ENCODE results near the gene ACTR2.
A peak's percentile ranks its signal among the peaks of the same experiment; 100 is the strongest.
"Not testable (repeated sequence)": the region's sequence is repeated elsewhere in the genome, so short reads cannot be mapped to it uniquely, and the experiment has no call there.

ACTR2 gene

GRCh38 chr2:65228263-65228750, 676 bp downstream of the ACTR2 start:
- DNase-seq (ENCODE audit: low read depth in 2 of 2): no peak

GRCh38 chr2:65231121-65231520, 3.5 kb downstream of the ACTR2 start:
- DNase-seq (ENCODE audit: low read depth in 2 of 2): no peak

GRCh38 chr2:65231892-65232477, 4.4 kb downstream of the ACTR2 start:
- DNase-seq (ENCODE audit: low read depth in 2 of 2): peak; percentile 53 to 63

- DNase-seq (ENCODE audit: low read depth in 2 of 2): peak; percentile 60 to 62
Observed at GRCh38 chr2:65232636-65233035, 5.0 kb downstream of the ACTR2 start.

GRCh38 chr2:65240657-65241056, 13.0 kb downstream of the ACTR2 start:
- no peak for DNase-seq (ENCODE audit: low read depth in 2 of 2)

GRCh38 chr2:65244452-65244851, 16.8 kb downstream of the ACTR2 start:
- DNase-seq (ENCODE audit: low read depth in 2 of 2): not testable (repeated sequence)

GRCh38 chr2:65252640-65253039, 25.0 kb downstream of the ACTR2 start:
- no peak for DNase-seq (ENCODE audit: low read depth in 2 of 2)

GRCh38 chr2:65255356-65255755, 27.7 kb downstream of the ACTR2 start:
- DNase-seq (ENCODE audit: low read depth in 2 of 2): no peak

- no peak for DNase-seq (ENCODE audit: low read depth in 2 of 2)
Observed at GRCh38 chr2:65256054-65256453, 28.4 kb downstream of the ACTR2 start.

GRCh38 chr2:65257866-65258265, 30.2 kb downstream of the ACTR2 start:
- not testable (repeated sequence) for DNase-seq (ENCODE audit: low read depth in 2 of 2)

- DNase-seq (ENCODE audit: low read depth in 2 of 2): peak in 1 of 2 experiments; percentile 18
Observed at GRCh38 chr2:65261676-65262075, 34.0 kb downstream of the ACTR2 start.

- DNase-seq (ENCODE audit: low read depth in 2 of 2): no peak
Observed at GRCh38 chr2:65263262-65263661, 35.6 kb downstream of the ACTR2 start.

GRCh38 chr2:65263986-65264385, 36.4 kb downstream of the ACTR2 start:
- DNase-seq (ENCODE audit: low read depth in 2 of 2): no peak

GRCh38 chr2:65264821-65265670, 37.4 kb downstream of the ACTR2 start:
- DNase-seq (ENCODE audit: low read depth in 2 of 2): peak; percentile 55 to 56

- DNase-seq (ENCODE audit: low read depth in 2 of 2): no peak
Observed at GRCh38 chr2:65265671-65266045, 38.0 kb downstream of the ACTR2 start.

- no peak for DNase-seq (ENCODE audit: low read depth in 2 of 2)
Observed at GRCh38 chr2:65267008-65267407, 39.4 kb downstream of the ACTR2 start.

GRCh38 chr2:65268957-65269356, 41.3 kb downstream of the ACTR2 start:
- DNase-seq (ENCODE audit: low read depth in 2 of 2): no peak

- DNase-seq (ENCODE audit: low read depth in 2 of 2): no peak
Observed at GRCh38 chr2:65273344-65273743, 45.7 kb downstream of the ACTR2 start.

- DNase-seq (ENCODE audit: low read depth in 2 of 2): no peak
Observed at GRCh38 chr2:65275141-65275915, 47.7 kb downstream of the ACTR2 start.

- no peak for DNase-seq (ENCODE audit: low read depth in 2 of 2)
Observed at GRCh38 chr2:65276609-65277008, 49.0 kb downstream of the ACTR2 start.

- DNase-seq (ENCODE audit: low read depth in 2 of 2): no peak
Observed at GRCh38 chr2:65277118-65277517, 49.5 kb downstream of the ACTR2 start.

GRCh38 chr2:65277791-65278483, 50.3 kb downstream of the ACTR2 start:
- no peak for DNase-seq (ENCODE audit: low read depth in 2 of 2)

All from fibroblast of skin of left biceps (primary cell).